ENCODE measurements around the gene ANKRD65.
"Not testable (repeated sequence)": the region's sequence is repeated elsewhere in the genome, so short reads cannot be mapped to it uniquely, and the experiment has no call there.

ANKRD65 gene

GRCh38 chr1:1371746-1372711 is 49.0 kb downstream of the ANKRD65 start:
- peak; percentile 71 to 76 for DNase-seq (ENCODE audit: low read depth in 2 of 2)

GRCh38 chr1:1371364-1371745 is 49.7 kb downstream of the ANKRD65 start:
- DNase-seq (ENCODE audit: low read depth in 2 of 2), result no peak

- no peak for DNase-seq (ENCODE audit: low read depth in 2 of 2)
Observed at GRCh38 chr1:1370771-1371300, 50.2 kb downstream of the ANKRD65 start.

GRCh38 chr1:1370094-1370493 is 51.0 kb downstream of the ANKRD65 start:
- not testable (repeated sequence) for DNase-seq (ENCODE audit: low read depth in 2 of 2)
